ENCODE data around the gene FLVCR1.
"Not testable (repeated sequence)": the region's sequence is repeated elsewhere in the genome, so short reads cannot be mapped to it uniquely, and the experiment has no call there.

FLVCR1 gene

DNA sequence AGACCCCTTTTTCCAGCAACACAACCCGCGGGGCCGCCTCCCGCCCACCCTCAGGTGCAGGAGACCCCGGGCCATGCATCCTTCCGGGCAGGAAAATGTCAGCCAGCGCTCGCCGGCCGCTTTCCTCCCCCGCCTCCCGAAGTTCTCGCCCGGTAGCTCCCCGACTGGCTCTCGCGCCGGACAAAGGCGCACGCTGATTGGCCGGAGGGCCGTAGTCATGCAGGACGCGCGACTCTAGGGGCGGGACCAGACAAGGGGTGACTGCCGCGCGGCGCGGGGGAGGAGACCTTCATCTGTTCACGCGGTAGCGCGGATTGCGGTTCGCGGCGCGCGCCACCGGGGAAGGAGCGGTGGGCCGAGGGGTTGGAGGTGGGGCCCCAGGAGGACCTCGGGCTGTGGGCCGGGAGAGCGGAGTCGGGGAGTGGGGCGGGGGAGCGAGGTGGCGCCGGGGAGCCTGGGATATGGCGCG is at the start of gene FLVCR1:
TSS of gene FLVCR1 (plus strand) at position 284 of the 469 bp plus-strand sequence. CDS start at position 462, 178 bp downstream.
- peak; percentile 90 for DNase-seq

DNA sequence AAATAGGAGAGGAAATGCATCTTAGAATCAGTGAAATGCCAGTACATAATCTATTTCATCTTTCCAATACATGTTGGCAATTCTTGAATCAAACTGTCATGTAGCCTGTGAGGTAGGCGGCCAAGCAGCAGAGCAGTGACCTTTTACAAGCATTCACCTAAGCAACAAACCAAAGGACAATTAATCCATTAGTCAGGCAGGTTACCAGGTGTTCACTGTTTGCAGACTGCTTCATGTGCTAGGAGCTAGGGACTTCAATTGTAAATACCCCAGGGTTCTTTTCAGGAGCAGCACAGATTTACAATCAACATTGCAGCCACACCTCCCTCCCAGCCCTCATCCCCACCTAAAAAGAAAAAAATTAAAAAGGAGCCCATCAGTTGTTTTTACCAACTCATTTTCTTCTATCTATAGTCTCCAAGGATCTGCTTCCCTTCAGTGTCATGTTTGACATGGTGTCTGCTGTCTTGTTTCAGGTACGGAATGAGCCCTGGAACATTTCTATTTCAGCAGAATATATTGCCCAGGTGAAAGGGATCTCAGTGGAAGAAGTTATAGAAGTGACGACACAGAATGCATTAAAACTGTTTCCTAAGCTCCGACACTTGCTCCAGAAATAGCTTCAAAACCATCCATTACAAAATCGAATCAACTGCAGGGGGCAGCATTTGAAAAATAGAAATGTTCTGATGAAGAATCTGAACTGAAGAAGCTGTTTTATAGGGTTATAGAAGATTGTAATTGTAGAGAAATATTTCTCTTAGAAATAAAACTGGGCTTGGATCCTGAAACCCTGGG is 43.3 kb upstream of the FLVCR1 start:
- no peak for DNase-seq

DNA sequence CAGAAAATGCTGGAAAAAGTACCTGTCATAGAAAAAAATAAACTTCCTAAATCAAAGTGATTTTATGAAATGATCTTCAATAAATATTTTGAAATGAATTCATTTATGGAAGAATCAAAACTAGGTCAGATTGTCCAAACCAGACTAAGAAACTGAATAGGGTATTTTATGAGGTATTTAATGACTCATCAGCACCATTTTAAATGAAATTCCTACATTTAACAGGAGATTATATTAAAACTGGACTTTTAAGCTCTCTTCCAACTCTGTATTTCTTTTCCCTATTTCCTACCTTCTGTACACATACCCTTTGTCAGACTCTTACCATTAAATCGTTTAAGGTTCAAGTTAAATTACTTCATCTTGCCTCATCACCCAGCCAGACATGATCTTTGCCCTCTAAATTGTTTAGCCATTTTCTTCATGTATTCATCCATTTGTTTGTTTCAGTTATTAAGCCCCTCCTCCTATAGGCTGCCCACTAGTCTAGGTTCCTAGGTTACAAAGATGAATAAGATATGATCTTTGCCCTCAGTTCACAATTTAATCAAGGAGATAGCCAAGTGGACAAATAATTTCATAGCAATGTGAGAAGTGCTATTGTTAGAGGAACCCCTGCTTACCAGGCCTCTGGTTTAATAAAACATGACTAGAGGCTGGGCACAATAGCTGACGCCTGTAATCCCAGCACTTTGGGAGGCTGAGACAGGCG is 41.4 kb upstream of the FLVCR1 start:
- no peak for DNase-seq

DNA sequence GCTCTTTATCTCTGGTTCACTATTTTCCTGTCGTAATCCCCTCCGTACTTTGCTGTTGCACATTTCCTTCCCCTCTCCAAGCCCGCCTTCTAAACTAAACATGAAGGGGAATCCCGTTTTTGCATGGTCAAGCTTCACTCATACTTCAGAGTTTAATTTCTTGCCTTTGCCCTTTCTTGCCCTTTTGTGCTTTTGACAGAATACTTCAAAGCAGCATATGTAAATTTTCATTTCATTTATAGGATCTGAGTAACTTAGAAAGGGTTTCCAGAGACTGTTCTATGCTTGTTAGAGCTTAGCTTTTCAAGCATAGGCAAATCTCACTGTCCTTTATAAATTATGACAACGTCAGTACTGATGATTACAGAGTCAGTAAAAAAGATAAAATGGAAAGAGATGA is 38.3 kb upstream of the FLVCR1 start:
- DNase-seq, result no peak

DNA sequence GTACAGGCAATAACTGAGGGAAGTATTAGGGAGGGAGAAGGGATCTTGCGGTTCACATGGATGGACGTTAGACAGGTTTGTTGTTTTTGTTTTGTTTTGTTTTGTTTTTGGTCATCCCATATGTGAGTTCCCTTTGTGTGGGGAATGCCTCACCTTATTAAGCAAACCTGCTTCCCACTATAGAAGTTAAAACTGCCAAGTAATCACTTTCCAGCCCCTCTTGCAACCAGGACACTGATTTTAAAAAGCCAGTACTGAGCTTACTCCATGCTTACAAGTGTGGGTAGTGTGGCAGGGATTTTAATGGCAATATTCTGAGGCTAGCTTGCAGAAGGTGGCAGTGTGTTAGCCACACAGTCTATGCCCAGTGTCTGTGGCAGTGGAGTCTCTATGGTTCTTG is 37.1 kb upstream of the FLVCR1 start:
- DNase-seq, result no peak

DNA sequence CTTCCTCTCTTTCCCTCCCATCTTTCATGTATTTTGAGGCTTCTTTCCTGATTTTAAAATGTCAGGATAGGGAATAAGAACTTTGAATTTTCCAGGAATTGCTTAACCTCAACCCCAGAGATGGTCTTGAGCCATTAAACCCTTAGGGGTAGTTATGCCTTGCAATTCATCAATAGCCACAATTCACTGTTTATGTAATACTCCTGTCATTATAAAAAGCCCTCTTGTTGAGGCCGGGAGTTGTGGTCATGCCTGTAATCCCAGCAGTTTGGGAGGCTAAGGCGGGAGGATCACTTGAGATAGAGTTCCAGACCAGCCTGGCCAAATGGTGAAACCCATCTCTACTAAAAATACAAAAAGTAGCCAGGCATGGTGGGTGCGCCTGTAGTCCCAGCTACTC is 35.1 kb upstream of the FLVCR1 start:
- no peak for DNase-seq

DNA sequence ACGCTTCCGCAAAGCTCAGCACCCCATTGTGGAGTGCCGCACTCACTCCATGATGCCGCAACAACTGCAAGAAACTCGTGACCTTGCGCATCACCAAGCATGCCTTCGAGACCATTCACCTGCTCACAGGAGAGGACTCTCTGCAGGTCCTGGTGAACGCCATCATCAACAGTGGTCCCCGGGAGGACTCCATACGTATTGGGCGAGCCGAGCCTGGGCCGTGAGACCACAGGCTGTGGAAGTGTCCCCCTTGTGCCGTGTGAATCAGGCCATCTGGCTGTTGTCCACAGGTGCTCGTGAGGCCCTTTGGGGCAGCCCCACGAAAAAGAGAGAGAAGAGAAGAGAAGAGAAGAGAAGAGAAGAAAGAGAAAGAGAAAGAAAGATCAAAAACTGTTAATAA is 33.9 kb upstream of the FLVCR1 start:
- DNase-seq, result no peak

DNA sequence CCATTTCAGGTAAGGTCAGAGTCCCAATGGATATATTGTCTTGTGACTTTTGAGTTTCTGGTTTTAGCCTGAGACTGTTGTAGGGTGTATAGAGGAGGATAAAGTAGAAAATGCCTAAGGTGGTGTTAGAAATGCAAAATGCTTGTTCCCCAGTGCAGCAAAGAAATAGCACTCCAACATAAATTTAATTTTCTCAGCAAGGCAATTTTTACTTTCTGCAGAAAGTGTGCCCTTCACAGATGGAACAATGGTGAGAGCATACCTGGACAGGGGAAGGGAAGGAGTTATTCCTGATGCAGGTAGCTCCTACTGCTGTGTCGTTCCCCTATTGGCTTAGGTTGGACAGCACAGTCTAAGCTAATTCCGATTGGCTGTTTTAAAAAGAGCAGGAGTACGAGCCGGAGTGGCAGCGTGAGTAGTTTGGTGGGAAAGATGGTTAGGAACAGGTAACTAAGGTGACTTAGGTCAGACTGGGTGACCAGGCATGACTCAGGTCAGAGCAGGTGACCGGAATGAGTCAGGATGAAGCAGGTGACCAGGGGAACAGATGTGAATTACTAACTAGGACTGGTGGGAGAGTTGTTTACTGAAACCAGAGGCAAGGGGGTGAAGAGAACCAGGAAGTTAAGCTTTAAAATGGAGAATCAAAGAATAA is 32.1 kb upstream of the FLVCR1 start:
- no peak for DNase-seq

DNA sequence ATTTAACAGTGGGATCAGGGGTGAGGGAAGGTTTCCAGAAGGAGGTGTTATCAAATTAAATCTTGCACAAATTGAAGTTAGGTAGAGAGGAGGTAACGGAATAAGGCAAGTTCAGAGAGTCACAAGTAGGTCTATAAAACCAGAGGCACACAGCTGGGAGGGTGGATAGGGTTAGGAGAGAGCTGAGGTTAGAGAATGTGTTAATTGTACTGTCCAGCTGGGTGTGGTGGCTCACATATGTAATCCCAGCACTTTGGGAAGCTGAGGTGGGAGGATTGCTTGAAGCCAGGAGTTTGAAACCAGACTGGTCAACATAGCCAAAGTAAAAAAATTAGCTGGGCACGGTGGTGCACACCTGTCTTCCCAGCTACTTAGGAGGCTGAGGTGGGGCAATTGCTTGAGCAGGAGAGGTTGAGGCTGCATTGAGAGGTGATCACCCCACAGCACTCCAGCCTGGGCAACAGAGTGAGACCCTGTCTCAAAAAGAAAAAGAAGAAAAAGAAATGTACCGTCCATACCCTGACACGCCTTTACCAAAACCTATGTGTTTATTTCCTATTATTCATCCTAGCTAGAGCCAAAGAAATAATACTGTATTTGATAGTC is 30.8 kb upstream of the FLVCR1 start:
- DNase-seq, result no peak

DNA sequence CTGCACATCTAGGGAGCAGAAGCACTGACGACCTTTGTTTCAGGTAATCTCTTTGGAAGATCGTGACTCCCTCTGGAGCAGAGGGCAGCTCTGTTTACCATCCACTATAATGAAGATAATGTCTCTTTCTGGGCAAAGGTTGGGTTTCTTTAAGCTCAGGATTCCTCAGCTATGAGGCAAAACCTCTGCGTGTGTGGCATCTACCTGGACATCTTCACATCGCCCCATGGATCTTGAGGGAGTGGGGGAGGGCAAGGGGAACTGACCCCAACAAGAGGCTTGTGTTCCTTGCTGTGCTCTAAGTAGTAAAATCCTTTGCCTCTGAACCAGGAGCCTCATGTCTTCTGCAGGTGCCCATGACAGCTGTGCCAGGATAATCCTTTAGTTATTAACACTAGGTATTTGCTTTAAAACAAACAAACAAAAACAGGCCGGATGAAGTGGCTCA is 30.2 kb upstream of the FLVCR1 start:
- no peak for DNase-seq

DNA sequence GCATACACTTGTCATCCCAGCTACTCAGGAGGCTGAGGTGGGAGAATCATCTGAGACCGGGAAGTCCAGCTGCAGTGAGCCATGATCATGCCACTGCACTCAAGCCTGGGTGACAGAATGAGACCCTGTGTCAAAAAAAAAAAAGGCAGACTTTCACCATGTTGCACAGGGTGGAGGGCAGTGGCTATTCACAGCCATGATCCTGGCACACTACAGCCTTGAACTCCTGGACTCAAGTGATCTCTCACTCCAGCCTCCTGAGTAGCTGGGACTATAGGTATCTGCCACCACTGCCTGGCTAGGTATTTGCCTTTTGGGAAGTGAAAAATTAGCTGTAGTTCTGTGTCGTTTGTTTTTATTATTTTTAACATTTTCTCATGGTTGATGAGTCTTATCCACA is 29.7 kb upstream of the FLVCR1 start:
- DNase-seq, result no peak

DNA sequence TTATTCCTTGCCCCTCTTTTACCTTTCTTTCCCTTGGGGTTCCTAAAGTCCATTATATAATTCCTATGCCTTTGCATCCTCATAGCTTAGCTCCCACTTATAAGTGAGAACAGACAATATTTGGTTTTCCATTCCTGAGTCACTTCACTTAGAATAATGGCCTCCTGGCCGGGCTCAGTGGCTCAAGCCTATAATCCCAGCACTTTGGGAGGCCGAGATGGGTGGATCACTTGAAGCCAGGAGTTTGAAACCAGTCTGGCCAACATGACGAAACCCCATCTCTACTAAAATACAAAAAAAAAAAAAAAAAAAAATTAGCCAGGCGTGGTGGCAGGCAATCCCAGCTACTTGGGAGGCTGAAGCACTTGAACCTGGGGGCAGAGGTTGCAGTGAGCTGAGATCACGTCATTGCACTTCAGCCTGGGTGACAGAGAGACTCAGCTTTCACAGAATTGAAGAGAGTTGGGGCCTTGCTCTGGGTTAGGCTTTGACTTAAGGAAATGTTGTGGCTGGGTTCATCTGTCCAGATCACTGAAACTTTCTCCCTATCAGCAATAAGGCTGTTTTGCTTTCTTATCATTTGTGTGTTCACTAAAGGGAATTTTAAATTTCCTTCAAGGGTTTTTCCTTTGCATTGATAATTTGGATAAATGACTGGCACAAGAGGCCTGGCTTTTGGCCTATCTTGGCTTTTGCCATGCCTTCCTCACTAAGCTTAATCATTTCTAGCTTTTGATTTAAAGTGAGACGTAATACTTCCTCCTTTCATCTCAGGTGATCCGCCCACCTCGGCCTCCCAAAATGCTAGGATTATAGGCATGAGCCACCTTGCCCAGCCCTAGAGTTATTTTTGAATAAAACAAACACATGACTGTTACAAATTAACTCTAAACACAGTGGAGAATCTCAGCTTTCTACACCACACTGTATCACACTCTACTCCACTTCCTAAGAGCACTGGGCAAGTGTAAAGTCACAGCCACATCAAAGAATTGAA is 24.6 kb upstream of the FLVCR1 start:
- not testable (repeated sequence) for DNase-seq

DNA sequence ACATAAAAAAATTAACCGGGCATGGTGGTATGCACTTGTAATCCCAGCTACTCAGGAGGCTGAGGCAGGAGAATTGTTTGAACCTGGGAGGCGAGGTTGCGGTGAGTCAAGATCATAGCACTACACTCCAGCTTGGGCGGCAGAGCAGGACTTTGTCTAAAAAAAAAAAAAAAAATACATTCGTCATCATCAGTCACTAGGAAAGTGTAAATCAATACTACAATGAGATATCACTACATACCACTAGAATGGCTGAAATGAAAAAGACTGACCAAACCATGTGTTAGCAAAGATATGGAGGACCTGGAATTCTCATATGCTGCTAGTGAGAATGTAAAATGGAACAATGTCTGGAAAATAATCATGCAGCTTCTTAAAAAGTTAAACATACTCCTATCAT is 19.9 kb upstream of the FLVCR1 start:
- DNase-seq, result no peak

DNA sequence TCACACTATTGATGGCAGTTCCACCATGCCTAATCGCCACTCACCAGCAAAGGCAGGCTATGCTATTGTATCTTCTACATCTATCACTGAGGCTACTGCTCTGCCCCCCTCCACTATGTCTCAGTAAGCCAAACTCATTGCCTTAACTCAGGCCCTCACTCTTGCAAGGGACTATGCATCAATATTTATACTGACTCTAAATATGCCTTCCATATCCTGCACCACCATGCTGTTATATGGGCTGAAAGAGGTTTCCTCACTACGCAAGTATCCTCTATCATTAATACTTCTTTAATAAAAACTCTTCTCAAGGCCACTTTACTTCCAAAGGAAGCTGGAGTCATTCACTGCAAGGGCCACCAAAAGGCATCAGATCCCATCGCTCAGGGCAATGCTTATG is 13.6 kb upstream of the FLVCR1 start:
- not testable (repeated sequence) for DNase-seq

DNA sequence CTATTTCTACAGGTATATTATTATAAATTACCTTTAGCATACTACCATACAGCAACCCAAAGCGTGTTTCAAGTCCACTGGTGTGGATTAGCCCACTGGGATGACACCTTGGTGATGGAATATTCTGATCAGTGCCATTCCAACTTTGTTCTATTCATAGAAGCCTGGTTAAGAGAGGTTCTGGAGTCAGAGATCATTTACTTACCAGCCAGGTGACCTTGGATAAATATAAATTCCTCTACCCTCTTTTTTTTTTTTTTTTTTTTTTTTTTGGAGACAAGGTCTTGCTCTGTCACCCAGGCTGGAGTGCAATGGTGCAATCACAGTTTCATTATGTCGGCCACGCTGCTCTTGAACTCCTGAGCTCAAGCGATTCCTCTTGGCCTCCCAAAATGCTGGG is 10.5 kb upstream of the FLVCR1 start, which contains the start of gene SPATA45:
TSS of gene SPATA45 (minus strand) at position 101 of the 400 bp plus-strand sequence. CDS start 11,500 bp downstream, outside the sequence.
- DNase-seq, result no peak

DNA sequence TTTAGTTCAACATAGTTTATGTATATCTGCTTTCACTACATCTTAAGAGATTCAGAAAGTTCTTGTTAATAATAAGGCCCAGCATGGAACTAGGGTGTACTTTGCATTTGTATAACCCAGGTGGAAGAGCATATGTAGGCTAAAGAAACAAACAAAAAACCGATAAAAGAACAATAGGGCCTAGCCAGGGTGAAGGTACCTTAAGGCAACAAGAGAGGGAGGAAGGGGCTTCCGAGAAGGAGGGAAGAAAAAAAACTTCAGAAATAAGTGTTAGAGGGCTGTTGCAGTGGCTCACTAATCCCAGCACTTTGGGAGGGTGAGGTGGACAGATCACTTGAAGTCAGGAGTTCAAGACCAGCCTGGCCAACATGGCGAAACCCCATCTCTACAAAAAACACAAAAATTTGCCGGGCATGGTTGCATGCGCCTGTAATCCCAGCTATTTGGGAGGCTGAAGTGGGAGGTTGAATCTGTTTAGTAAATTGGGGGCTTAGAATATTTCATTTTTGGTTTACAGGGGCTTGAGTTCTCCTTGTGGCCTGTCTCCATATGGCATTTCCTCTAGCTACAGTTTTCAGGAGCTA is 5.9 kb upstream of the FLVCR1 start:
- no peak for DNase-seq

DNA sequence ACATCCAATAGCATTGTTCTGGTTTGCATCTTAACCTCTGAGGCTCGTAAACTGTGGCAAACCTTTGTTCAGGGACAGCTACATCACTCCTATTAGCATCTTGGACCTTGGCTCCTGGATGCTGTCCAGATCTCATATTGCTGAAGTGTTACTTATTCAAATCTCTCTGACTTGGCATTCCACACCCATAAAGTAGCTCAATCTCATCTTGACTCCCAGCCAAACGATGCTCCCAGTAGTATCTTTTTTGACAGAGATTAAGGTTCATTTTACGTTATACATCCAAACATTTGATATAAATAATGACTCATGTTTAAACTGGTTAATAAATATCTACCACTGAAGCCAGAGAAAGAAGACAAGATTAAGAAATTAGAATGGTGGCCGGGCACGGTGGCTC is 4.4 kb upstream of the FLVCR1 start:
- DNase-seq, result no peak

DNA sequence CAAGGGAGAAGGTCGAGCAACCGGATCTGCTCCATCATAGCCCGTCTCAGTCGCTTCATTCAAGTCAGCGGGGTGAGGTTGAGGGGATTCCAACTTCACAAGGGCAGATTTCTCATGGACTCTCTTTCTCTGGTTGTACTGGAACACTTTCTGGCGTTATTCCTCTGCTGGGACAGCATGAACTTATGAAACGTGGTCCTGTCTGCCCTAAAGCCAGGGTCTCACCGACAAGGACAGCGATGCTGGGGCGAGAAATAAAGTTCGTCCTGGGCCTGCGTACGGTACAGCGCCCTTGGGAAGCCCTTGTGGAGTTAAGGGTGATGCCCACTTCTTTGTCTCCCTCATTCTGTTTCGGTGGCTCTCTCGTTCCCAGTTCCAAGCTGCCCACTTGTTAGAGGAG is 1.3 kb upstream of the FLVCR1 start:
- no peak for DNase-seq

DNA sequence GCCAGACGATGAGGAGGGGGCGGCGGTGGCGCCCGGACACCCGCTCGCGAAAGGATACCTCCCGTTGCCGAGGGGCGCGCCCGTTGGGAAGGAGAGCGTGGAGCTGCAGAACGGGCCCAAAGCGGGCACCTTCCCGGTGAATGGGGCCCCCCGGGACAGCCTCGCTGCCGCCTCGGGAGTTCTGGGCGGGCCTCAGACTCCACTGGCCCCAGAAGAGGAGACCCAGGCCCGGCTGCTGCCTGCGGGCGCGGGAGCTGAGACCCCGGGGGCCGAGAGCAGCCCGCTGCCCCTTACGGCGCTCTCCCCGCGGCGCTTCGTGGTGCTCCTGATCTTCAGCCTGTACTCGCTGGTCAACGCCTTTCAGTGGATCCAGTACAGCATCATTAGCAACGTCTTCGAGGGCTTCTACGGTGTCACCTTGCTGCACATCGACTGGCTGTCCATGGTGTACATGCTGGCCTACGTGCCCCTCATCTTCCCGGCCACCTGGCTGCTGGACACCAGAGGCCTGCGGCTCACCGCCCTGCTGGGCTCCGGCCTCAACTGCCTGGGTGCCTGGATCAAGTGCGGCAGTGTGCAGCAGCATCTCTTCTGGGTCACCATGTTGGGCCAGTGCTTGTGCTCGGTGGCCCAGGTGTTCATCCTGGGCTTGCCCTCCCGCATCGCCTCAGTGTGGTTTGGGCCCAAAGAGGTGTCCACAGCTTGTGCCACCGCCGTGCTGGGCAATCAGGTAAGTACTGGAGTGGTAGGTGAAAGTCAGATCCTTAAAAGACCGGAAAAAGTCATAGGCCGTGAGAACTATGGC is 588 bp downstream of the FLVCR1 start:
- peak; percentile 6 for DNase-seq

Measured in activated gamma-delta T cell treated with Interleukin-2 at 50 U/mL for 16 hours (primary cell).